ENCODE data around the gene KCNK7.

Gene KCNK7

DNA sequence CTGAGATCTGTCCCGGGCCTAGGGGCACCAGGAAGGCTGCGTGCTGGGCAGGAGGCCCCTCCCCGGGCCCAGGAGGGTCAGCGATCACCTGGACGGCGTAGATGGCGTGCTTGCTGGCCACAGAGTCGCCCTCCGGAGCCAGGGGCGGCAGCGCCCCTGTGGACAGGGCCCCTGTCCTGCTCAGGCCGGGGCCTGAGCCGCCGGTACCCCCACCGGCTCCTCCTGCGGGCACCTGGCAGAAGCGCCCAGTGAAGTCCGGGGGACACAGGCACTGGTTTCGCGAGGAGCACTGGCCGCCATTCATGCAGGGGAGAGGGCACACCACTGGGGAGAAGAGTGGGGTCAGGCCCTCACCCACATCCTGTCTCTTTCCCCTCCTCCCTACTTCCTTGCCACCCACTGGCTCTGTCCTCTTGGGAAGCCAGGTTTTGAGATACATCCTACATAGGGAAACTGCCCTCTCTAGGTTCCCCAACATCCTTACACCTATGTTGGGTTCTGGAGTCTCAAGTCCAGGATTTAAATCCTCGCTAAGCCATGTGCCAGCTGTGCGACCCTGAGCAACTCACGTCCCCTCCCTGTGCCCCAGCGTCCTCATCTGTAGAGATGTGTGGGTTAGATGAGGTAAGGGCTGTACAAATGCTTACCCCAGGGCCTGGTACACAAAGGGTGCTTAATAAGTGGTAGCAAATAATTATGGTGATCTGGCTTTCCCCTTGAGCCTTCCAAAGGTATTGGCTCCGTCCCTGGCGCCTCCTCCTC is 41.4 kb downstream of the KCNK7 start:
- DNase-seq: no peak

DNA sequence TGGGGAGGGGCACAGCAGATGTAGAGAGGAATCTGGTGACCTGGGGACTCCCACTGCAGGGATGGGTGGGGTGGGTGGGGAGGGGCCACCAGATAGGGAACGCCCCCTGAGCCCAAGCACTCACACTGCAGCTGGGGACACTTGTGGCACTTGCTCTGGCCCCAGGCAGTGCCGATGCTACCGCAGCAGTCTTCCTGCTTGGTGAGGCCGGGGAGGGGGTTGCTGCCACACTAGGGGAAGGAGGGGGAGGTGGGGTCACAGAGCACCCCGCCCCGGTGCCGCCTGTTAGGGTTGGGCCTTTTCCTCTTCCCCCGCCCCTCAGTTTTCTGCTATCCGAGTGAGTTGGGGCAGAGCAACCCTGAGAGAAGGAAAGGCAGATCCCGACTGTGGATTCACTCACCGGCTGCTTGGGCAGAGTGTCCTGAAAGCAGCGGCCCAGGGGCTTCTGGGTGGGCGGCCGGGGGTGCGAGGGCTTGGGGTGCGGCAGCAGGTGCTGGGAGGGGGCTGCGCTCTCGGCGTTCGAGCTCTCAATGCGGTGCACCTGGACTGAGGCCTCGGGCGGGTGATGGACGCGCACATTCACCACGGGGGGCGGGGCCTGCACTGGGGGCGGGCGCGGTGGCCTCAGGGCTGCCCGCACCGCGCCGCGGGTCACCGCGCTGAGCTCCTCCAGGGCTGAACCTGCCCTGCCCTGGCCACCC is 42.1 kb downstream of the KCNK7 start:
- peak; percentile 87 for DNase-seq

DNA sequence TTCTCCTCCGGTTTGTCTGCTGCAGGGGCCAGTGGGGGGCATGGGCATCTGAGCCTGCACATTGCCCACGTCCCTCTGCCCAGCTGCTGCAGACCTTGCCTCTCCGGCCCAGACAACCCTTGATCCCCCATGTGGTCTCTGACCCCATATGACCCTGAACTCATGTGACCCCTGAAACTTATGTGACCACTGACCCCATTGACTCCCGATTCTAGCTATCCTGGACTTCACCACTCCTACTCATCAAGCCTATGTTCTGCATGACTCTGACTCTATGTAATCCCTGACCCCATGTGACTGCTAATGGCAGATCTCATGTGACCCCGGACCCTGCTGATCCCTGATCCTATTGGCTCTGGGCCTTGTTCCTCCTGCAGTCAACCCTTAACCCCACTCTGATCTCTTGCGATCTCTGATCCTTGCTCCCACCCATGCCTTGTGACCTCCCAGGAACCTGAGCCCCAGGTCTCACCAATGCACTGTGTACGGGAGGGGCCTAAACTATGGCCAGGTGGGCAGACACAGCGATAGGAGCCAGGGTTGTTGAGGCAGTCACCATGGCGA is 43.1 kb downstream of the KCNK7 start:
- DNase-seq: no peak

DNA sequence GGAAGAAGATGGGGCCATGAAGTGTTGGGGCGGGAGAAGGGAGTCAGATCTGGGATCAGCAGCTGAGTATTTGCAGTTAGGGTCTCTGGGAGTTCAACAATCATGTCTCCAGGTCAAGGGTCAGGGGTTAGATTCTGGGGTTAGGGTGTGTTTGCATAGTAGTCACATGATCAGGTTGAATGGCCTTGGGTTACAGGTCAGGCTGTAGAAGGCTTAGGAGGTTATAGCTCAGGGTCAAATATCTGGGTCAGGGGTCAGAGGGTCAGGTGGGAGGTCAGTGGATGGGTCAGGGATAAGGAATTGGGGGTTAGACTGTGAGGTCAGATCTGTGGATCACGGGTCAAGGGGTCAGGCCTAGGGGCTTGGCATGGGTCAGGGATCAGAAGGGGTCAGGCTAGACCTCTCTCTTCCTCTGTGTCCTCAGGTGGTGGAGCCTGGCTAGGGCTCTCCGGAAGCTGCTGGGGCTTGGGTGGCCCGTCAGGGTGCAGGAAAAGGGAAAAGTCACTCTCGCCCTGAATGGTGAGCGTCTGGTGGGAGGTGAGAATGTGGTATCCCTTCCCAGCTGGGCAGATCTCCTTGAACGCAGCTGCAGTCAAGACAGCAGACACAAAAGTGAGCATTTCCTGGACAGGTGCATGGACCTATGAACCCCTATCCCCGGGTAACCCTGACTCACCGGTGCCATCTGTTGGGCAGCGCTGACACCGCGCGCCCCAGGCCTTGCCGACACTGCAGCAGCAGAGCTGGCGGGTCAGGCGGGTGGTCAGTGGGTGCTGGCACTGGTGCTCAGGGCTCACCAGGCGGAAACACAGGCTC is 43.8 kb downstream of the KCNK7 start:
- peak; percentile 82 for DNase-seq

- DNase-seq: no peak
Measured at GRCh38 chr11:65549096-65549495, 46.5 kb downstream of the KCNK7 start.

DNA sequence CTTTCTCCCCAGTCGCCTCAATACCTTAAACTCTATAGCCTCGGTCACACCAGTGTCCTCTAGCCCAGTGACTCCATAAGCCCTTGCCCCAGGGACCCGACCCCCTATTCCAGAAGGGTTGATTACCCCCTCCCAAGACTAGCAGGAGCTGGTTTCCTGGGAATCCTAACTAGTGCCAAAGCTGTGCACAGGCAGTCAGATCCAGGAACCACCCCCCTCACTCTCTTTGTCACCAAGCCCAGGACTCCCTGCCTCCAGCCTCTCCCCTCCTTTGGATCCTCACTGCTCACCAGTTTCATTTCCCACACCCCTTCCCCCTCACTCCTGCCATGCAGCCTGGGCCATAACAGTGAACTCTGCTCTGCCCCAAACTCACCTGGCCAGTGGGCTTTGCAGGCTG is 47.2 kb downstream of the KCNK7 start:
- no peak for DNase-seq

- no peak for DNase-seq
Measured at GRCh38 chr11:65547446-65548125, 48.0 kb downstream of the KCNK7 start.

DNA sequence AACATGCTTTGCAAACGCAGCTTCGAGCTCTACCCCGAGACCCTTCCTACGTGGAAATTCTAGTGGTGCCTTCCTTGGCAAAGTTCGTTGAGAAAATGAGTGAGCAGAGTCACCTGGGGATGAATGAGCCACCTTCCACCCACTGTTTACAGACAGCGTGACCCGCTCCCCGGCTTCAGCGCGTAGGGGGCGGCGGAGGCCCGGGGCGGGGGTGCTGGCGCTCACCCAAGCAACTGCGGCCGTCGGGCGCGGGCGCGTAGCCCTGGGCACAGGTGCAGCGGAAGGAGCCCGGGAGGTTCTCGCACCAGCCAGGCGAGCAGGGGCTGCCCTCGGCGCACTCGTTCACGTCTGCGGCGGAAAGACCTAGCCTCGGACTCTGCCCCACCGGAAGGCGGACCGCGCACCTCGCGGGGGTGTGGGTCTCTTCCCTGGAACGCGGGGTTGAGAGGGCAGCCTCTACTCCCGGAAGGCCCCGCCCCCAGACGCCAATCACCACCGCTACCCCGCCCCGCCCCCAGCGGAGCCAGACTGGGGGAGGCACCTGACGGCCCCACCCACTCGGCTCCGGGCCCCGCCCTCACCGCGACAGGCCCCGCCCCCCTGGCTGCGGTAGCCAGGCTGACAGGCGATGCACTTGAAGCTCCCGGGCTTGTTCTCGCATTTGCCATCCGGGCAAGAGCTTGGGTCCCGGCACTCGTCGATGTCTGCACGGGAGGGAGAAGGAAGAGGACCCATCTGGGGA is 49.2 kb downstream of the KCNK7 start:
- peak; percentile 88 for DNase-seq

GRCh38 chr11:65545853-65546216 is 49.8 kb downstream of the KCNK7 start:
- no peak for DNase-seq

All from NCI-H1436 (cell line).